ENCODE results near the gene ZNF740. TPM values are rescaled to one million over a fixed set of nuclear protein-coding genes. Genes with fewer than 3 reads are reported as not detected.

ZNF740 gene
- total and polyA plus RNA-seq, 8 donors, result 4.0 to 37.5 (median 4.5) TPM

DNA sequence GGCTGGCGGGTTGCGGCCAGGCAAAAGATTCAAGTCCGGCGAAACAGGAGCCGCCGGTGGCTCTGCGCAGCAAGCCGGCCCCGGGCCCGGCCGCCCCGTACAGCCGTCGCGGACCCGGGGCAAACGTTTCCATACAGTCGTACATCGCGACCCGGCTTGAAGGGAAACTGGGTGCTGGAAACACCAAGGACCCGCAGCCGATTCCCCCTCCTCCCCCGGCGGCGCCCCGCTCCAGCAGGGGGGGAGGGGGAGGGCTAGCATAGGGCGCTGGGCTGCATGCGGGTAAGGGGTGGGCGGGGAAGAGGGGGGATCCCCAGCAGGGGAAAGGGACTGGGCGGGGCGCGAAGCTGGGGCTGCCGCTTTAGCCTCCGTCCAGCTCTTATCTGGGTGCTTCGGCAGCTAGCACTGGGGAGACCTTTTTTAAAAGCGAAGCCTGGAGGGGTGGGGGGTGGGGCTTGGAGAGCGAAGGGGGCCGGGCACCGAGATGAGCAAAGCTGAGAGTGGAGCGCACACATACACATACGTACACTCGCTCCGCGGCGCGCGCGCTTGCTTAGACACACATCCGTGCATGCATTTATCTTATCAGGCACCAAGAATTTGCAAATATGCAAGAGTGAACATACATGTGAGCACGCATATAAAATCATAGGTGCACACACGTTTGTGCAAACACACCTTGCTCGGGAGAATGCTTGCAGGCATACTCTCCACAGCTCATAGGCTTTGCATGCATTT lies 39.6 kb downstream of the ZNF740 start:
- H3K9me3 ChIP-seq, result no peaks in the 10 kb centered on the region
- intact Hi-C loops (cut with DNase I; ENCODE audit: low total_unique reads), result loop anchor here (10.0 kb wide), 1 partner anchor 65 kb away; no protein-coding TSS in a partner anchor
- H3K36me3 ChIP-seq, result peaks cover 0 to 6% (median 3%) of the 10 kb centered on the region in 4 donors
- H3K27ac ChIP-seq, result peak overlapping the region; percentile 96 to 99 (median 99)
- no peaks in the 10 kb centered on the region for H3K27me3 ChIP-seq
- H3K4me1 ChIP-seq, result peaks cover 73 to 90% (median 87%) of the 10 kb centered on the region in 4 donors
- H3K4me3 ChIP-seq, result peak overlapping the region; percentile 63 to 88 (median 83)
- 0 to 1% (median 0%) methylated on average over 47 to 51 of the region's 53 CpGs for WGBS, 5 donors
- no peak for TF ChIP-seq POLR2A (IDR thresholded peaks at IDR 0.05)
- peak in 1 of 3 donors; percentile 9 for TF ChIP-seq POLR2AphosphoS5 (IDR thresholded peaks at IDR 0.05)
- TF ChIP-seq, protein P1, sequence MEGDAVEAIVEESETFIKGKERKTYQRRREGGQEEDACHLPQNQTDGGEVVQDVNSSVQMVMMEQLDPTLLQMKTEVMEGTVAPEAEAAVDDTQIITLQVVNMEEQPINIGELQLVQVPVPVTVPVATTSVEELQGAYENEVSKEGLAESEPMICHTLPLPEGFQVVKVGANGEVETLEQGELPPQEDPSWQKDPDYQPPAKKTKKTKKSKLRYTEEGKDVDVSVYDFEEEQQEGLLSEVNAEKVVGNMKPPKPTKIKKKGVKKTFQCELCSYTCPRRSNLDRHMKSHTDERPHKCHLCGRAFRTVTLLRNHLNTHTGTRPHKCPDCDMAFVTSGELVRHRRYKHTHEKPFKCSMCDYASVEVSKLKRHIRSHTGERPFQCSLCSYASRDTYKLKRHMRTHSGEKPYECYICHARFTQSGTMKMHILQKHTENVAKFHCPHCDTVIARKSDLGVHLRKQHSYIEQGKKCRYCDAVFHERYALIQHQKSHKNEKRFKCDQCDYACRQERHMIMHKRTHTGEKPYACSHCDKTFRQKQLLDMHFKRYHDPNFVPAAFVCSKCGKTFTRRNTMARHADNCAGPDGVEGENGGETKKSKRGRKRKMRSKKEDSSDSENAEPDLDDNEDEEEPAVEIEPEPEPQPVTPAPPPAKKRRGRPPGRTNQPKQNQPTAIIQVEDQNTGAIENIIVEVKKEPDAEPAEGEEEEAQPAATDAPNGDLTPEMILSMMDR (IDR thresholded peaks at IDR 0.05), result no peak
- TF ChIP-seq EP300 (IDR thresholded peaks at IDR 0.05), result no peak
- DNase-seq, result peak; percentile 72 to 93

DNA sequence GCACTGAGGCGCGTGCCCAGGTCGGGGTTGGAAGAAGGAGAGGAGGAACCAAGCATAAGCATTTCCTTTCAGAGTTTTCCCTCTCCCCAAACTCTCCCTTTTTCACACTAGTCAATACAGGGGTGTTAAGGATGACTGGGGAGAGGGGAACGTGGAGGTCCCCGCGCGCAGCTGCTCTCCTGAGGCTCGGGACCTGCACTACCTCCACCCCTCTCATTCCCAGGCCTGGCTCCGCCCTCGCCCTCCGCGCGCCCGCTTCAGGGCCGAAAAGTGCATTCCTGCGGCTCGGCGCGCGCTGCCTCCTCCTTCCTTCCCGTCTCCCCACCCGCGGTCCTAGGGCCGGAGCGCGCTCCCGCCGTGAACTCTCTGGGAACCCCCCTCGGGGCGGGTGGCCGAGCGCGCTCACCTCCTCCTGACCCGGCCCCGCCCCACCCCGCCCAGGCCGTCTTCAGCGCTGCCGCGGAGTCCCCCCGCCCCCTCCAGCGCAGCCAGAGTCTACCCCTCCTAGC lies 40.2 kb downstream of the ZNF740 start:
- intact Hi-C loops (cut with DNase I; ENCODE audit: low total_unique reads), result no loop called here
- 0 to 1% (median 1%) methylated on average over 35 to 42 of the region's 42 CpGs for WGBS, 5 donors
- no peaks in the 10 kb centered on the region for H3K27me3 ChIP-seq
- peak; percentile 89 to 98 for DNase-seq
- H3K27ac ChIP-seq, result peak overlapping the region; percentile 96 to 99 (median 99)
- H3K4me3 ChIP-seq, result peak overlapping the region; percentile 63 to 88 (median 83)
- TF ChIP-seq POLR2A (IDR thresholded peaks at IDR 0.05) (no peak), POLR2AphosphoS5 (IDR thresholded peaks at IDR 0.05) (peak; percentile 58 to 72 (median 58)), EP300 (IDR thresholded peaks at IDR 0.05) (no peak)
- TF ChIP-seq, protein P1 (IDR thresholded peaks at IDR 0.05), result no peak
- H3K4me1 ChIP-seq, result peaks cover 72 to 91% (median 89%) of the 10 kb centered on the region in 4 donors
- H3K9me3 ChIP-seq, result no peaks in the 10 kb centered on the region
- peaks cover 0 to 2% (median 0%) of the 10 kb centered on the region in 4 donors for H3K36me3 ChIP-seq

DNA sequence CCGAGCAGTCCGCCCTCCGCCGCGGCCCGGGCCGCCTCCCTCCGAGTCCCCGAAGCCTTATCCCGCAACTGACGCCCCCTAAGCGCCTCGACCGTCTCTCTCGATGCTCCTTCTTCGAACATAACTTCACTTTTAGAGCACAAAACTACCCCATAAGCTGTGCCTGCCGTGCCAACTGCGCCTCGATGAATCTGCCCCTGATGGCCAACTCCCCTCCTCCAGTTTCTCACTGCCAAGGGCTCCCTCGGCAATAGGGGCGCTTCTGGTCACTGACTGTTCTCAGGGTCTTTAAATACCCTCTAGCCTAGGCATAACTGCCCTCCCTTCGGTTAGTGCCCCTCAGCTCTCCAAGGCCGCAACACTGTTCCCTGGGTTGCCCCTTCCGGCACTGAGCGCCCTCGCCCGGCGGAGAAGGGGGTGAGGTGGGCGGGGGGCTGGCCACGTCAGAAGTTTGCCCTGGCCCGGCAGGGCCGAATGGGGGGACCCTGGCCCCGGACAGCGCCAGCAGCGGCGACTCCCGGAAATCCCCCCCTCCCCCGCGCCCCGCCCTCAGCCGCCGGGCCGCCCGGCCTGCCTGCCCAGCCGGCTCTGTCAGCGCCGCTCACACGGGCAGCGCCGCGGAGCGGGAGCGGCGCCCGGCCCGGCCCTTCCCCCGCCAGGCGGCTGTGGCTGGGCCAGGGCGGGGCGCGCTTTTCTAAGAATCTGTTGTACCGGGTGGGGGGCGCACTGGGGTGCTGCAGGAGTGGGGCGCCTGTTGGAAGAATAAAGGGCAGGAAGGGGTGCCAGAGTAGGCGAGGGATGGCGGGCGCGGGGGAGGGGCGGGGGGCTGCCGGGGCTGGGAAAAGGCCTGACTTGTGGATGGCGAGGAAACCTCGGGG lies 40.9 kb downstream of the ZNF740 start:
- H3K4me1 ChIP-seq, result peaks cover 65 to 90% (median 85%) of the 10 kb centered on the region in 4 donors
- 0 to 2% (median 1%) methylated on average over 32 to 72 of the region's 72 CpGs for WGBS, 5 donors
- intact Hi-C loops (cut with DNase I; ENCODE audit: low total_unique reads), result no loop called here

More for the DNA sequence above, 40.9 kb downstream of the ZNF740 start:
- Histone ChIP-seq H3K4me3 (peak overlapping the region; percentile 63 to 88 (median 83)), H3K27me3 (no peaks in the 10 kb centered on the region), H3K36me3 (peaks cover 0 to 6% (median 0%) of the 10 kb centered on the region in 4 donors), H3K27ac (peak overlapping the region; percentile 96 to 99 (median 99)), H3K9me3 (no peaks in the 10 kb centered on the region)
- peak; percentile 80 to 94 for DNase-seq
- TF ChIP-seq EP300 (IDR thresholded peaks at IDR 0.05) (no peak), POLR2AphosphoS5 (IDR thresholded peaks at IDR 0.05) (peak in 2 of 3 donors; percentile 3 to 67), POLR2A (IDR thresholded peaks at IDR 0.05) (no peak)
- TF ChIP-seq, protein P1 (IDR thresholded peaks at IDR 0.05), result peak in 1 of 7 experiments; percentile 28
